Dermis microvascular lymphatic vessel endothelial cell (primary cell): Measurements from ENCODE around the gene SPAG8. TPM values are rescaled to one million over a fixed set of nuclear protein-coding genes. Genes with fewer than 3 reads are reported as not detected.
A peak's percentile ranks its signal among the peaks of the same experiment; 100 is the strongest.

Experiments
- DNase-seq, 2 donors: peaks; one replicate each; pipeline versions ENCODE4 v3.0.0 to v3.0.0-alpha.2; 2010; ENCODE audit warnings: low read depth in 2 of 2
- total RNA-seq: library from RNA; depleted of rRNA; stranded (reverse); fragments of >200 nt; gene quantifications from 2 replicates; pipeline ENCODE4 v1.2.1, GENCODE V29; 2014

Gene SPAG8
- total RNA-seq, 1 donor from 2014 or later = not detected

DNA sequence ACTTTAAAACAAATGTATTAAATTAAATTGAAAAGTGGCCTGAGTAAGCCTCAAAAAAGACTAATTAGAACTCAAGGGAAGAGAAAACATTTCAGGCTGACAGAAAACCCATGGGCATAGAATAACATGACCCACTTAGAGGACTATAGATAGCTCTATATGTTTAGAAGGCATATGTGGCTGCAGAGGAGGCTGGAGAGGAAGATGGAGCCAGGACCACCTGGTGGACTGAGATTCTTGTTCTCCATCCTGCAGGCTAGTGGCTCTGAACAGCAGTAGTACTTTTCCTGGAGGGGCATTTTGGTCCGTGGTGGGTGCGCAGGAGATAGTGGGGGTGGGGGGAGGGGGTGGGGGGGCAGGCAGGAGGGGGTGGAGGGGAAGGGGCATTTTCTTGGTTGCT lies 31.0 kb downstream of the SPAG8 start:
- DNase-seq = no peak

DNA sequence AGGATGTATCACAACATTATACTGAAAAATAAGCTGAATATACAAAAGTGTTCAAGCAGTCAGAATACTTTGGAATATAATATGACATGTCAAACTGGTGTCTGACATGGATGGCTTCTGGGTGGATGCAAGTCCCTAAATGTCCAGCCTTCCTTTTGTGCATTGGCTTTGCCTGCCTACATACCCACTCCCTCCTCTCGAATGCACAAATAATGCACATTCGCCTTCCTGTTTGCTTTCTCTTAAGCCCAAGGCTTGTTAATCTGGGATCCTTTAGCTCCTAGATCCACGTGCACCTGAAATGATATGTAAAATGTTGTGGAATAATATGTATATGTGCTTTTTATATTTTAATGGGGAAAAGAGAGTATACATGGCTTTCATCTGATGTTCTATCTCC lies 33.6 kb downstream of the SPAG8 start:
- no peak for DNase-seq

DNA sequence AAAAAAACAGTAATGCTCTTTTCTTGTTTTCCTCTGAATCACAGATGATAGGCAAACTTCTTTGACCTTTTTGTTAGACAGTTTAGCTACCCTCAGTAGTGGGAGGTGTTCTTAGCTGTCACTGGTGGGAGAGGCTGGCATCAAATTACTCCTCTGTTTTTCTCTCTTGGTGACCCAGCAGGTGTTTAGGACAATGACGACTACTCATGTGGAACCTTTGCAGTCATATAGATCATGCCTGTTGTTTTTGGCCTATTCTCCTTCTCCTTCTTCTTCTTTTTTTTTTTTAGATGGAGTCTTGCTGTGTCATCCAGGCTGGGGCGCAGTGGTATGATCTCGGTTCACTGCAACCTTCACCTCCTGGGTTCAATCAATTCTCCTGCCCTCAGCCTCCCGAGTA lies 36.0 kb downstream of the SPAG8 start:
- no peak for DNase-seq

DNA sequence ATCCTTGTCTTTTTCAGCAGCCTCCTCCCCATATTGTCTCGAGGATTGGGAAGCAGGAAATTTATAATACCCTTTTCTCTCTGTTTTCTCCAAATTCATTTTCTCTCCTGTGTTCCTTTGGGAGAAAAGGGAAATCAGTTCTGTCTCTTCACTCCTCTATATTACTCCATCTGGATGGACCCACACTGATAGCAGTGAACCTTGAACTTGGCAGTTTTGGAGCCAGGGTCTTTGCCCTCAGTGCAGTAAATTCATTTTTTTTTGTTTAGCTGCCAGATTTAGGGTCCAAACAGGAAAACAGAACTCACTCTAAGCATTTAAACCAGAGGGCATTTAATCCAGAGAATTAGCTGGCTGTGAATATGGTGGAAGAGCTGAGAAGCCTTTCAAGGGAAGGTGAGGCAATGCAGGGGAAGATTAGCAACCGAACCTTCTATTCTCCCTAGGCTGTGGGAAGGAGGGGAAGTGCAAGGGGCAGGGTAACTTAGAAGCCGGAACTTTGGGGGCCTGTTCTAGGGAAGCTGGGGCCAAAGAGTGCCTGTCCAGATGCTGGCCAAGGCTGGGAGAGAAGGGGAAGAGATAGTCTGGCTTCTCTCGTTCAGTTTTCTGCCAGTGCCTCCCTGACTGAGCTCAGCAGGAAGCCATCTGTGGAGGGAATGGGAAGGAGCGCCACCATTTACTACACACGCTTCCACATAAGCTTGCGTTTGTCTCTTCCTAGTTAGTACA lies 37.0 kb downstream of the SPAG8 start:
- DNase-seq = peak in 1 of 2 donors; percentile 56

DNA sequence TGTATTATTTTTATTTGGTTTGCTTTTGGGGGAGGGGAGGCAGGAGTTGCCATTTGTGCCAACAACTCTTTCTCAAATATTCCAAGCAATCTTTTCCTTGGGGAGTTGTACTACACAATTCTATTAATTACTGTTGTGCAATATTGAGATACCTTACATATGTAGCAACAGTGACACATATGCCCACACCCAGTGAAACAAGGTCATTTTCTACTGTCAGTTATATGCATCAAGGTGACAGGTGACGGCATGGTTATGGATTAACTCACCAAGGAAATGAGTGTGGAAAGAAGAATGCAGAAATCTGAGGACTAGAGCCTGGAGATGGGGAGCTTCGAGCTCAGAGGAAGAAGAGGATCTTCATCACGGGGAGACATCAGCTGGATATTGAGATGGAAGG lies 40.1 kb downstream of the SPAG8 start:
- no peak for DNase-seq

DNA sequence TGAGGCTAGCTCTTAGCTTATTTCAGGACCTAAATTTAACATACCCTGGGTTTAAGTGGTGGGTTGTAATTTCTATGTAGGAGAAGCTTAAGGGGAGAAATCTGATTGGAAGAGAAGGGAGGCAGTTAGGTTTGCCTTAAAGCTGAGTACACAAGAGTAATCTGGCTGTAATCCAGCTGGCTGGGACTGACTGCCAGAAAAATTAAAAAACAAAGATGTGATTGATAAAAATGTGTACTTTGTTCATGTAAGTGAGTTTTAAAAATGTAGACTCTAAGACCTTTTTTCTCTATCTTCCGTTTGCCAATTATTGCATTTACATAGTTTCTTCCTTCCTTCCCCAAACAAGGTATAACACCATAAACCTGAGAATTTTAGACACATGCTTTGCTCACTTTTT lies 40.5 kb downstream of the SPAG8 start:
- DNase-seq = peak in 1 of 2 donors; percentile 86

DNA sequence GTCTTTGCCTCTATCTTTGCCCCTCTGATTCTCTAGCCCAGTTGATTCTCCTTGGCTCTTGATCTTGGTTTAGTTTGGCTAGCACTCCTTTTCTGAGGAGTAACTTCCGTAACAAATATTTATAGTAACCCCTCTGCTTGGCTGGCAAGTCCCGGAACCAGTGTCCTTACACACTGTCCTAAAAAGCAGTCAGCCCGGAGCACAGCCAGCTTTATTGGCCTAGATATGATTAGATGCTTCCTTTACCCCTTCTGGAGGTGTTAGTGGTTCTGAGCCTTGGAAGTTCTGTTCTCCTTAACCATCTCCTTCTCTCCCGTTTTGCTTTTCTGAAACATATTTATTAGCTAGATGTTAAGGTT lies 41.0 kb downstream of the SPAG8 start:
- DNase-seq = no peak

DNA sequence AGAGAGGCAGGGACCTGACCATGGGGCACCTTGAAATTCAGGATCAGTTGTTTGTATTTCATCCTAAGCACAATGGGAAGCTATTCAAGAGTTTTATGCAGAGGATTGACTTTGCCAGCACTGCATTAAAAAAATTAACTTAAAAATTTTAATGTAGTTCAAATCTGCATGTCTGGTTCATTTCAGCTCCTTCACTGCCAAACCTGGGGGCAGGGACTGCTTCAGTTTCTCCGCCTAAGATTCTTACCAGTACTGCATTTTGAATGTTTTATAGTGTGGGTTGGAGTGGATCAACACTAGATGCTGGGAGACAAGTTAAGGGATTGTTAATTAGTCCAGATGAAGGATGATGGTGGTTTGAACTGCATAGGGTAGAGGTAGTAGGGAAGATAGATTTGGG lies 42.3 kb downstream of the SPAG8 start:
- no peak for DNase-seq

DNA sequence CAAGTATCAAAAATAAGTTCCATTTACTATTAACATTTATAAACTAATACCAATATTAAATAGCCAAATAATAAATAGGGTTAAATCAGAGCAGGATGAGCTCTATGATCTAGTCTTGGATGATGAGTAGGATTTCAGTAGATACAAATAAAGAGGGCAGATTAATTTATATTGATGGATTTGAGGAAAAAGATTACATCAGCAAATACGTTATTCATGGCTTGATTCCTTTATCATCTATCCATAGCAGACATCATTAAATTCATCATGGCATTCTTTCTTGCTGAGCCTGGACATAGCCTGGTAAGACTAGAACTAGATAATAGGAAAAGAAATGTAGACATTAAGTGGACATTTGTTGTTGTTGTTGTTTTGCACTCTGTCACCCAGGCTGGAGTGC lies 44.6 kb downstream of the SPAG8 start:
- no peak for DNase-seq

DNA sequence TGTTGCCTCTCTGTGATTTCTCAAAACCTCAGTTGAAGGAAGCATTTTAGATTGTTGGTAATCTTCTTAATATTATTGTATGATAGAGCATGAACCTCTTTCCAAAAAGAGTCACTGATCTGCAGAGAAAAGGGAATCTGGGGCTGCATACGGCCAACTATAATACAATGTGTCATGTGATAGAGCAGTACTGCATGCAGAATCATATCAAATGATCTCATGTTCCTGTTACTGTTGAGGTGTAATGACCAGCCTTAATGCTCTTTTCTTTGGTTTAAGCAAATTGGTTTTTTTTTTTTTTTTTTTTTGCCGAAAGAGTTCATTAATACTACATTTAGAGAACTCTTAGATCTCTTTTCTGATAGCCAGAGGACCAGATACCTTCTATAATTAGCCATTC lies 45.1 kb downstream of the SPAG8 start:
- DNase-seq = no peak

DNA sequence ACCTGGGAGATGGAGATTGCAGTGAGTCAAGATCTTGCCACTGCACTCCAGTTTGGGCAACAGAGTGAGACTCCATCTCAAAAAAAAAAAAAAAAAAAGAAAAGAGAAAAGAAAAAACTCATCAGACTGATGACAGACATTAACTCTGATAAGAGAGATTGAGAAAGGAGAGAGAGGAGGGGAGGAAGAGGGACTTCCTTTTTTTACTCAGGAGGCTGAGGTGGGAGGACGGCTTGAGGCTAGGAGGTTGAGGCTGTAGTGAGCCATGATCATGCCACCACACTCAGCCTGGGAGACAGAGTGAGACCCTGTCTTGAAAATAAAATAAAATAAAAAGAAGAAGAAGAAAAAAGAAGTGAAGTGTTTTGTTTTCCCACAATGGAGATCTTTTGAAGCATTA lies 48.3 kb downstream of the SPAG8 start:
- DNase-seq = no peak

DNA sequence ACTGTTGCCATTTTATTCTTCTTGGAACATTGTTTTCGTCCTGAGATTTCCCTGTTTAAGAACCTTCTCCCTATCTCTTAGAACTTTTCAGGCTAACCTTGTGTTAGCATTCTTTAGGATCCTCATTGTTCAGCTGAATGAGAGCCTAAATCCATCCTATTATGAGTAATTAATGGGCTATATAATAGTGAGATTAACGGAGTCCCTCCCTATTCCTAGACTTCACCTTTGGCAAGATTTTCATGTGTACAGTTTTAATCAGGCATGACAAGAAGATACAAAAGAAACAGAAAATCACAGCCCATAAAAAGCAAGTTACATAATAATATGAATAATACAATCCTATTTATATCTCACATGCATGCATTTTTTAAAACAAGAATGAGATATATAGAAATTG lies 48.9 kb downstream of the SPAG8 start:
- DNase-seq = no peak

DNA sequence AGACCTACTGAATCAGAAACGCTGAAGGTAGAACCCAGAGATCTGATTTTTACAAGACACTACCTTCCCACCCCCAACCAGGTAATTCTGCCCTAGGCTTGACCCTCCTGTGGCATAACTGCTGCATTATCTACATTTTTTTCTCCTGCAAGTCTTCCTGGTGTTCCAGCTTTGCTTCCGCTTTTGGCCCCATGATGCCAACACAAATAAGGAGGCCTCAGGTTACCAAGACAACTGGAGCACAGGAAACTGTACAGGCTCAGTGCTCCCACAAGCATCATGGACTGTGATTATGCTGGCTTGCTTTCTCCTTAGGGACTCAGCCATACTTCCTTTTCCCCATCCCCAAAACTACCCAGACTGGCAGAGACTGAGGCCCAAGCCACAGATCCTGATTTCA lies 51.4 kb downstream of the SPAG8 start:
- peak in 1 of 2 donors; percentile 95 for DNase-seq

DNA sequence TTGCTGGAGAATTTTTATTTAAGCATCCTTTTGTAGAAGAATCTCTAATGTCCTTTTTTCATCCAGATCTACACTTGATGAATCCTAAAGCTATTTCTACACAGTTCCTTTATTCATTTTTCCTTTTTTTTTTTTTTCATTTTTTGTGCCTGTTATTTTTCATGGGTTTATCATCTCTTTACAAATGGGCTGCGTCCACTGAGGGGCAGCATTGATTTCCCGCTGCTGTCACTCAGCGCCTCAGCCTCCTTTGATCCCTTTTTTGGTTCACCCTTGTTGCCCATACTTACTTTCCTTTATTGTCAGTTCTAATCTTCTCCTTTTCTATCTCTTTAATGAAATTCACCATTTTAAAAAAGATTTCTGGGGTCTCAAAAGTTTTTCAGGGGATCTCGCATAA lies 52.3 kb downstream of the SPAG8 start:
- DNase-seq = no peak

Other genes starting within 250 kb of the SPAG8 start
- 3.1 and 5.8 TPM in 2 replicates for gene TESK1, start 207.0 kb downstream of the SPAG8 start, total RNA-seq
- 0.13 TPM in 1 of 2 replicates, not detected in the other for gene CD72, start 193.8 kb downstream of the SPAG8 start, total RNA-seq
- gene SIT1, start 161.3 kb downstream of the SPAG8 start, total RNA-seq = not detected in 2 replicates
- gene RMRP, start 154.2 kb downstream of the SPAG8 start, total RNA-seq = 194,626 and 272,621 TPM in 2 replicates
- gene CCDC107, start 154.0 kb downstream of the SPAG8 start, total RNA-seq = 7.7 and 10.9 TPM in 2 replicates
- gene ARHGEF39, start 147.1 kb downstream of the SPAG8 start, total RNA-seq = 0.51 and 1.0 TPM in 2 replicates
- 0.13 TPM in 2 replicates for gene CA9, start 138.3 kb downstream of the SPAG8 start, total RNA-seq
- gene TPM2, start 122.3 kb downstream of the SPAG8 start, total RNA-seq = 4.4 and 6.2 TPM in 2 replicates
- 230 and 315 TPM in 2 replicates for gene TLN1, start 80.1 kb downstream of the SPAG8 start, total RNA-seq
- gene CREB3, start 79.6 kb downstream of the SPAG8 start, total RNA-seq = 35.5 and 39.9 TPM in 2 replicates
- gene GBA2, start 63.0 kb downstream of the SPAG8 start, total RNA-seq = 66.6 and 78.1 TPM in 2 replicates
- 9.0 and 11.3 TPM in 2 replicates for gene RGP1, start 63.0 kb downstream of the SPAG8 start, total RNA-seq
- gene MSMP, start 58.0 kb downstream of the SPAG8 start, total RNA-seq = 142 and 187 TPM in 2 replicates
- gene NPR2, start 20.7 kb downstream of the SPAG8 start, total RNA-seq = 1.1 and 1.5 TPM in 2 replicates
- gene HINT2, start 2.8 kb upstream of the SPAG8 start, total RNA-seq = 4.4 and 9.9 TPM in 2 replicates
- not detected in 2 replicates for gene FAM221B, start 16.5 kb upstream of the SPAG8 start, total RNA-seq
- gene TMEM8B, start 17.0 kb upstream of the SPAG8 start, total RNA-seq = 0.13 and 0.25 TPM in 2 replicates
- gene OR13J1, start 58.1 kb upstream of the SPAG8 start, total RNA-seq = not detected in 2 replicates
- 2.6 and 3.3 TPM in 2 replicates for gene HRCT1, start 93.9 kb upstream of the SPAG8 start, total RNA-seq
- gene SPAAR, start 97.2 kb upstream of the SPAG8 start, total RNA-seq = 0.76 and 2.8 TPM in 2 replicates
- gene OR2S2, start 145.9 kb upstream of the SPAG8 start, total RNA-seq = not detected in 2 replicates
- 21.7 and 32.9 TPM in 2 replicates for gene RECK, start 224.7 kb upstream of the SPAG8 start, total RNA-seq